Vagina (tissue), 2 donors: ENCODE measurements around the gene RTL1. TPM values are rescaled to one million over a fixed set of nuclear protein-coding genes. Genes with fewer than 3 reads are reported as not detected.

Experiments
- DNase-seq, 2 donors: peaks; one replicate each; pipeline ENCODE4 v3.0.0-alpha.2; 2017; ENCODE audit errors: extremely low spot score in 2 of 2
- H3K27ac ChIP-seq: fragments of 200-600 bp; sonication (generic); one replicate; pipeline ENCODE4 v1.5.1; 2019
- H3K27me3 ChIP-seq: fragments of 200-600 bp; sonication (generic); one replicate; pipeline ENCODE4 v1.5.1; 2019
- H3K36me3 ChIP-seq, 2 donors: fragments of 200-600 bp; sonication (generic); one replicate each; pipeline ENCODE4 v1.5.1; 2017 to 2019
- H3K4me1 ChIP-seq: fragments of 200-600 bp; sonication (generic); one replicate; pipeline ENCODE4 v1.5.1; 2019
- H3K4me3 ChIP-seq, 2 donors: fragments of 200-600 bp; sonication (generic); 1 replicate in 1 of 2; 2 replicates in 1 of 2; pipeline ENCODE4 v1.5.1; 2016 to 2019
- H3K9me3 ChIP-seq: fragments of 200-600 bp; sonication (generic); one replicate; pipeline ENCODE4 v1.5.1; 2019
- CTCF ChIP-seq, 3 experiments: fragments of 450-650 bp in 2 of 3; fragments of 200-600 bp in 1 of 3; sonication (generic) in 1 of 3; IDR thresholded peaks; one replicate each; pipeline ENCODE4 v1.5.1; 2017 to 2019; ENCODE audit warnings: antibody characterized with exemption in 3 of 3, mild to moderate bottlenecking in 2 of 3, moderate library complexity in 2 of 3
- POLR2A ChIP-seq, 2 donors: fragments of 450-650 bp; IDR thresholded peaks; one replicate each; pipeline ENCODE4 v1.6.1; 2017; ENCODE audit warnings: antibody characterized with exemption in 2 of 2, mild to moderate bottlenecking in 2 of 2, moderate library complexity in 2 of 2
- POLR2AphosphoS5 ChIP-seq, 2 donors: sonication (generic); formaldehyde crosslinking; IDR thresholded peaks; one replicate each; pipeline ENCODE4 v1.9.0; 2017; ENCODE audit warnings: antibody characterized with exemption in 2 of 2, mild to moderate bottlenecking in 2 of 2, low read depth in 1 of 2; ENCODE audit not compliant: insufficient read depth in 1 of 2
- intact Hi-C: fragments of 100-400 bp; cut with DNase I; formaldehyde crosslinking; loops from one replicate; pipeline ENCODE4 v1.15.1; 2023
- total RNA-seq: library from RNA; depleted of rRNA; stranded (reverse); fragments of >200 nt; gene quantifications from one replicate; pipeline ENCODE4 v1.2.3, GENCODE V29; 2016

RTL1 gene
- total RNA-seq, 1 donor from 2014 or later, result not detected

DNA sequence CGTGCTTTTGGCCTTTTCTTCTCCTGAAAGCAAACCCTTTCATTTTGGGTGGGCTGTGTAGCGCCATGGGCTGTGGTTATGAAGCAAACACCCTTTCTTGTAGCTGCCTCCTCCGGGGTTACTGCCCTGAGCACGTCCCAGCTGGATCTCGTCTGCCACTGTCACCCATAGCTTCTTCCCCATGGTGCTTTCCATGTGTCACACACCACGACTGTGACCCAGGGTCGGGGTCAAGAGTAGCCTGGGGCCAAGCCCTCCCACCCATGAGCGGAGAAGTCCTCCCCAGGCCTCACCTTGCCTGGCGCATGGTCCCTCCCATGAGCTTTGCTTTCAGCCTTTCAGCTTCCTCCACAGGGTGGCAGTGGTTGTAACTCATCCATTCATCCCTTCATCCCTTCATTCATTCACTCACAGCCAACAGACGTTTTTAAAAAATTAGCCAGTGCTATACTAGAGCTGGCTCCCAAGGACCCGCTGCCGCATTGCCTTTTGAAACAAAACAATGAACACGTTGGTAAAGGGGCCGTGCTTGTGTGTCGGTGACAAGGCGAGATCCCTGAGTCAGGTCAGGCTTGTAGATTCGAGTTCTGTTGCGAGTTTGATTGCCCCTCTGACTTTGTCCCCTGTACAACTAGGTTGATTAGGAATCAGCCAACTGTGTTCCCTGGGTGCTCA lies 48.1 kb downstream of the RTL1 start:
- intact Hi-C loops, result loop anchor here (10.0 kb wide), 1 partner anchor 769 kb away; no protein-coding TSS in a partner anchor
- Histone ChIP-seq H3K27me3 (no peaks in the 10 kb centered on the region), H3K4me3 (no peak overlapping the region), H3K36me3 (no peaks in the 10 kb centered on the region), H3K9me3 (no peaks in the 10 kb centered on the region), H3K27ac (no peak overlapping the region), H3K4me1 (peaks cover 8% of the 10 kb centered on the region)
- TF ChIP-seq POLR2A (IDR thresholded peaks at IDR 0.05) (no peak), POLR2AphosphoS5 (IDR thresholded peaks at IDR 0.05; ENCODE audit: insufficient read depth in 1 of 2, low read depth in 1 of 2) (no peak), CTCF (IDR thresholded peaks at IDR 0.05) (no peak)
- DNase-seq, result no peak

GRCh38 chr14:100854435-100854834 lies 49.1 kb downstream of the RTL1 start:
- TF ChIP-seq POLR2A (IDR thresholded peaks at IDR 0.05), result no peak
- TF ChIP-seq POLR2AphosphoS5 (IDR thresholded peaks at IDR 0.05; ENCODE audit: insufficient read depth in 1 of 2, low read depth in 1 of 2), result no peak
- TF ChIP-seq CTCF (IDR thresholded peaks at IDR 0.05), result no peak
- Histone ChIP-seq H3K27ac (no peak overlapping the region), H3K36me3 (no peaks in the 10 kb centered on the region), H3K27me3 (no peaks in the 10 kb centered on the region), H3K9me3 (no peaks in the 10 kb centered on the region), H3K4me3 (no peak overlapping the region), H3K4me1 (peaks cover 14% of the 10 kb centered on the region)
- no peak for DNase-seq
- intact Hi-C loops, result loop anchor here (10.0 kb wide), 1 partner anchor 770 kb away; no protein-coding TSS in a partner anchor

- DNase-seq, result no peak
- intact Hi-C loops, result loop anchor here (10.0 kb wide), 1 partner anchor 773 kb away; no protein-coding TSS in a partner anchor
- TF ChIP-seq CTCF (IDR thresholded peaks at IDR 0.05) (no peak), POLR2AphosphoS5 (IDR thresholded peaks at IDR 0.05; ENCODE audit: insufficient read depth in 1 of 2, low read depth in 1 of 2) (no peak), POLR2A (IDR thresholded peaks at IDR 0.05) (no peak)
- Histone ChIP-seq H3K9me3 (no peaks in the 10 kb centered on the region), H3K4me1 (peaks cover 18% of the 10 kb centered on the region), H3K4me3 (no peak overlapping the region), H3K36me3 (no peaks in the 10 kb centered on the region), H3K27ac (peak overlapping the region; percentile 66), H3K27me3 (no peaks in the 10 kb centered on the region)
Observed at GRCh38 chr14:100851946-100852620, 51.4 kb downstream of the RTL1 start.

- H3K4me3 ChIP-seq, result no peak overlapping the region
- H3K9me3 ChIP-seq, result no peaks in the 10 kb centered on the region
- peaks cover 18% of the 10 kb centered on the region for H3K4me1 ChIP-seq
- TF ChIP-seq CTCF (IDR thresholded peaks at IDR 0.05), result no peak
- no peak for TF ChIP-seq POLR2AphosphoS5 (IDR thresholded peaks at IDR 0.05; ENCODE audit: insufficient read depth in 1 of 2, low read depth in 1 of 2)
- TF ChIP-seq POLR2A (IDR thresholded peaks at IDR 0.05), result no peak
- no peak for DNase-seq
- intact Hi-C loops, result loop anchor here (10.0 kb wide), 1 partner anchor 773 kb away; no protein-coding TSS in a partner anchor
- H3K27ac ChIP-seq, result peak overlapping the region; percentile 66
- no peaks in the 10 kb centered on the region for H3K27me3 ChIP-seq
- no peaks in the 10 kb centered on the region for H3K36me3 ChIP-seq
Observed at GRCh38 chr14:100851586-100851916, 52.0 kb downstream of the RTL1 start.
